HG02973 (cell line): Measurements from ENCODE around the gene BDKRB2.

Source experiments
- ATAC-seq: cut with Tn5 transposase; IDR thresholded peaks from one replicate; pipeline ENCODE4 v1.9.1; 2021; ENCODE audit warnings: moderate library complexity; ENCODE audit not compliant: unreplicated experiment

The BDKRB2 gene

DNA sequence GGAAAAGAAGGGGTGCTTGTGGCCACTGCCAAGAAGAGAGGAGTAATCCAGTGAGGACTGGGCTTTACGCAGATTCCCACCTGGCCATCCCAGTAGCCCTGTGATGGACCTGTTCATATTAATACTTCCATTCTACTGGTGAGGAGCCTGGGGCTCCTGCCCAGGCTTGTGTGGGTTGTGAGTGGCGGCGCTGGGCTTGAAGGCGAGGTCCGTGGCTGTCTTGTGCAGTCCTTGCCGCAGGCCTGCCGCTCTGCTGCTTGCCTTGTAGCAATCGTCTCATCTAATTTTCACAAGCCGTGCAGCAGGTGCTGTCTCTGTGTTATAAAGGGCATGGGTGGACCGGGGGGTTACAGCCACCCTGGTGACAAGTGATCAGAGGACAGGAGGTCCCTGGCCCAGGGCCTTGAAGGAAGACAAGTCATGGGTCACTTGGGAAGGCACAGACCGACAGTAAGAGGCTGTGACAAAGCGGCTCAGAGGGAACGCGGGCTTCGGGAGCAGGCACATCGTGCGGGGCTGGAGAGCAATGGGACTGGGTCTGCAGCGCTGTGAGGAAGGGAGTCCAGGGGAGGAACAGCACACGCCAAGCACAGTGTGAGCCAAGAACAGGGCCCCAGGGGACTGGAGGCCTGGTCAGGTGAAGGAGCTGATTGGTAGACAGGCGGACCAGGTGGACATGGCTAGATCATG, 7.3 kb upstream of the BDKRB2 start:
- ATAC-seq, result no peak

DNA sequence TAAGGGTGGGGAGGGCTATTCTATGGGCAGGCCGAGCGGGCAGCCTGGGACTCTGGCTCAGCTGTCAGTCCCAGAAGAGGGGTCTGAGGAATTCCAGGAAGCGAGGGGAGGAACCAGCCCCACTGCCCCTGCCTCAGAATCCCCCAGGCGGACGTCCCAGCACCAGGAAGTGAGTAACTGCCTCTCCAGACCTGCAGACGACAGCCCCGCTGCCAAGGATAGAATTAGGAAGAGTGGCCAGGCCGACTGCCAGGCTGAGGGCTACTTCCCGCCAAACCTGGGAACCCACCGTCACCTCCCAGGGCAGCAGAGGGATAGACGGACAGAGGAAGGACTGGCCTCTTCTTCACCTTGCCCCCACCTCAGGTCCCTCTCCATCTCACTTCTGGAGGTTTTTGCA, 6.7 kb upstream of the BDKRB2 start:
- no peak for ATAC-seq

DNA sequence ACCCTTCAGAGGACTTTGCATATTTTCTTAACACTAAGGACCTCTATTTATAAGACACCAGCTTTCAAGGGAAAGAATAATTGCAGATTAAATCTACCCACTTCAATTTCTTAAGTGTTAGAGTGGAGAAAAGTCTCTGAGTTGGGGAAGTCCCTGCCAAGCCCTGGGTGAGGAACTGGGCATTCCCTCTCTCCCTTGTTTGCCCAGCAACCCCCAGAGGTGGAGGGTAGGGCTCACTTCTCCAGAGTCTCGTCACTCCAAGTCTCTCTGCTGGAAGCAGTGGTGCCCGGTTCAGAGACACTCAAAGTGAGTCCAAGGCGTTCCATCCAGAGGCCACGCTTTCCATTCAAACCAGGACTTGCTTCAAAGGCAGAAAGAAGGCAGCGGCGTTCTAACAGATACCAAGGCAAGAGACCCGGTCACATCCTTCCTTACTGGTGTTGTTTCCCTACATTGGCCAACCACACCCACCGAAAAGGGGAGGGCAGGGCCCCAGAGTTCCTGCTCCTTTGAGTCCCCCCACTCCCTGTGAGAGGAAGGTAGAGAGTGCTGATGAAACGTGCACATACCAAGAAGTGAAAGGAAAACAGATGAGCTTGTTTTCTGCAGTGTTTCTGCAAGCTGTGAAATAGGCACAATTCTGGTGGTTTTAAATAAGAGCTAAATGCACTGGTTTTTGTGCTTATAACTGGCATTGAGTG, 6.1 kb upstream of the BDKRB2 start:
- ATAC-seq, result no peak

DNA sequence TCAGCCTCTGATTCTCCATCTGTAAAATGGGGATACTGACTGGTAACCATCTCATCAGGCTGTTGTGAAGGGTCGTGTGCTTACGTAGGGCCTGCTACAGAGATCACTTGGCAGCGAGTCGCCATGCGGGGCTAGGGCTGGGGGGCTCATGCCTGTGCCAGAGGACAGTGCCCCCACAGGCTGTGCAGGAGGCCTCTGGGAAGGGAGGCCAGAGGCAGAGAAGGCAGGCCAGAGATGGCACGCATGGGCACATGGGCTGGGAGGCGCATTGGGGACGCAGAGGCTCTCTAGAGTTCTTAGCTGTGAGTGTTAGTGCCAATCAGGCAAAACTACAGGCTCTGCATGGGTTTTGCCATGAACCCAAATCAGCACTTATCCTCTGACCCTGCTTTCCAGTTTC, 3.5 kb upstream of the BDKRB2 start:
- no peak for ATAC-seq

DNA sequence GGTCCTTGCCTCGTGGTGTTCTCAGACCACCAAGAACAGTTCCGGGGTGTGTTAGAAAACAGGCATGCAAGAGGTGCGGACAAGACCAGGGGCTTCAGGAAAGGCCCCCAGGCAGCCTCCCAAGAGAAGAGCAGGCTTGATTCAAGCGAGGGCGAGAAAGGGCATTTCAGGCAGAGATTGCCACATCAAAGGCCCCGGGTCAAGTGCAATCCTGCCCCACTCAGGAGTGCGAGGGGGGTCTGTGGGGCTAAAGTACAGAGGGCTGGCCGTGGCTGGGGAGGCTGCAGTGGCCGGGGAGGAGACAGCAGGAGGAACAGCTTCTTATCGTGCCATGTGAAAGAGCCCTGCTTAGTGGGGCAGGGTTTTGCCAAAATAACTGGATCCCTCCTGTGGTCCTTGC, 2.7 kb upstream of the BDKRB2 start:
- no peak for ATAC-seq

DNA sequence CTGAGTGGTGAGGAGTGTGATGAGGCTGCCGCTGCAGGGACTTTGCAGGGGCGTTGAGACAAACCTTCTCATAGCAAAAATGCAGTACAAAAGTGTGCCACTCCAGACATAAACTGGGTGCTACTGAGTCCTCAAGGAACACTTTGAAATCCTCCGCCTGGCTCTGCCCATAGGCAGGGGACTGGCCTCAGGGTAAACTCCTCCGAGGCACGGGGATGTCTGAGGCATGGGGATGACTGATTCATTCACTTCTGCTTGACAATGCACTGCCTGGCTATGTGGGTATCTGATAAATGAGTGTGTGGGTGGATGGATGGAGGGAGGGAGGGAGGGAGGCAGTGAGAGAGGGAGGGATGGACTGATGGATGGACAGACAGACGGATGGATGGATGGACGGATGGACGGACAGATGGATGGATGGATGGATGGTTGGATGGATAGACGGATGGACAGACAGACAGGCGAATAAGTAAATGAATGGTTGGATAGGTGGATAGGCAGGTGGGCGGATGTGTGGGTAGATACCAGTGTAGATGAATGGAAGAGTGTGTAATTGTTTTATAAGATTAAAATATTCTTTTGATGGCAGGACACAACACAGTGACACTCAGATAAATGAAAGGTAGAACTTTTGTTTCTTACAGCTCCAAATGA, 2.1 kb upstream of the BDKRB2 start:
- ATAC-seq, result no peak

DNA sequence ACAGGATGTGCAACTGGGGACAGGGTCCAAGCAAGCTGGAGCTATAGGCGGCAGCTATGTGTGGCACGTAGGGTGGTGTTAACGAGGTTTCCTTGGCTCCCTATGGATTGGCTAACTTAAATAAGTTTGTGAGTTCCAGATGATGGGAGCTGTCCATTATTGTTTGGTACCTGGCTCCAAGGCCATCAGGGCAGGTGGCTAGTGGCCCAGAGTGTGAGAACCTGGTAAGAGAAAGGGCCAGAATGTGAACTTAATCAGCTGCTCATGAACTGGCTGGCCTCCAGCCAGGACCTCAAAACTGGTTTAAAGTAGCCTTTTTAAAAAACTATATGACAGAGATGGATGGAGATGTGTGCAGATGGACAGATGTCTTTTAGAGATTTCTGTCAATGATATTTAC, 1.5 kb upstream of the BDKRB2 start:
- no peak for ATAC-seq

DNA sequence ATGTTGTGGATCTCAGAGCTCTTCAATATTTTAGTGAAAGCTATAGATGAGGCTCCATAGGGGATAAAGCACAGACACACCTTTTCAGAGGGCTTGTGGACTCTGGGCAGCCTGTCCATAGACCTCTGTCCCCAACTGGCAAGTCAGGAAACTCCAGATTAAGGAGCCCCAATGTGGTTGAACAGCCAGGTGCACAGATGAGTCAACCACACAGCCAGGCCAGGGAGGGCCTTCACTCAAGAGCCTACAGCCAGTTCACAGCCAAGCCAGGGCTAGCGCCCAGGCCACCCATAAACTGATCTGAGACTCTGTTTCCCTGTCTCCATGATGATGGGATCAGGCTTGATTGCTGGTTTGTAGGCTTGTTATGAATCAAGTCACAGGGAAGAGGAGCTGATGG, 1.0 kb upstream of the BDKRB2 start:
- no peak for ATAC-seq

DNA sequence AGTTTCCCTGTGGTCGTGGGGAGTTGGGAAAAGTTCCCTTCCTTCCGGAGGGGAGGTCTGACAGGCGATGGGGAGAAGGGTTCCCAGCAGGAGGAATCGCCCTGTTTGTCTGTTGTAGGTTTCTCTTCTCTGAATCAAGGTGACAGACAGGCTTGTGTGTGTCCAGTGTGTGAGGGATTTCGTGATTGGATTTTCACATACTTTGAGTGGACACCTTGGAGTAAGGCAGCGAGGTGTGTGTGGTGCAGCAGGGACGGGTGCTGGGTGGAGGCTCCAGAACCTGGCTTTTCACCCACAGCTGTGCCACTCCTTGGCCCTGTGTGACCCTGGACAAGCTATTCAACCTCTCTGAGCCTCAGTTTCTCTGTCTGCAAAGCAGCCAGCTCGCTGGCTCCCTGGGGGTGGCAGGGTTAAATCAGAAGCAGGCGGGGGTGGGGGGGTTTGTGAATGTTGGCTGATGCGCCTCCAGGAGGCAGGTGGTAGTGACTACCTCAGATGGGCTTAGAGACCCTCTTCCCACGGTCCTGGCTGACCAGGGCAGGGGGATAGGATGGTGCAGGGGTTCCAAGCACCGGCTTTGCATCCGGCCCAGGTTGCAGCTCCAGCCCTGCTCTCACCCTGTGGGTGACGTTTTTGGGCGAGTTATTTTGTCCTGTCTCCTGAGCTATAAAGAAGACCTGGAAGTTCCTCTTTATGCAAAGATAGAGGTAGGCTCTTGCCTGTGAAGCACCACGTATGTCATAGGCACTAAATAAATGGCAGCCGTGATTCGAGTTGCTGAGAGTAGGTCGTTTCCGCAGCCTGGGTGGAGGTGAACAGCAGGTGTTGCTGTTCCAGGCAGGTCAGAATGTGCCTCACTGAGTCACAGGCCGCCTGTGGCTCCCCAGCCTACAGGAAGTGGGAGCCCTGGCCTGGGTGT, 679 bp downstream of the BDKRB2 start:
- no peak for ATAC-seq

DNA sequence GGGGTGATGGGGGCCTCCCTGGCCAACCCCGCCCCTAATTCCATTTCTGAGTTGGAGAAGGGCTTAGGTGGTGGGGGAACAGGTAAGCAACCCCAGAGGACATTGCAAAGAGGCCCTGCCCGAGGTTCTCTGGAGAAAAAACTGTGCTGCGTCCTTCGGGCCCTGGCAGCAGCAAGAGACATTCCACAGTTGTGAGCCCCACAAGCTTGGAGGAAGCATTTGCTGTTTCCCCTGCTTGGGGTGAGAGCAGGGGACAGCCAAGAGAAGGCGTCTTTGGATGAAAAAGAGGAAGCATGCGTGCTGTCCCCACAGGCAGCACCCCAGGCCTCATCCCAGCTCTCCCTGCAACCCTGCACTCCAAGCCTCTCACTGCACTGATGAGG, 1.3 kb downstream of the BDKRB2 start:
- no peak for ATAC-seq

DNA sequence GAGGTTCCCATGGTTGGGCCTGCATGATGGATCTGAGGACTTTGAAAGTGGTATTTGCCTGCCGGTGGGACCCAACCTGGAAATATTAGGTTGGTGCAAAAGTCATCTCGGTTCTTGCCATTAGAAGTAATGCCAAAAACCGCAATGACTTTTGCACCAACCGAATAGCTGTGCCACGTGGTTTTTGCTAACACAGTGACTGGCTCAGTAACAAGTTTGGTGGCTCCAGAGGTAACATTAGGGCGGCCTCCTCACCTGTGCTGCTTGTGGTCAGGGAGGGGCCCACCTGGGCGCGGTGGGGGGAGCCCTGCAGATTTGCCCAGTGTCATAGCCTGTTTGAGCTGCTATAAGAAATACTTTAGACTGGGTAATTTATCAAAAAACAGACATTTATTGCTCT, 1.8 kb downstream of the BDKRB2 start:
- no peak for ATAC-seq

DNA sequence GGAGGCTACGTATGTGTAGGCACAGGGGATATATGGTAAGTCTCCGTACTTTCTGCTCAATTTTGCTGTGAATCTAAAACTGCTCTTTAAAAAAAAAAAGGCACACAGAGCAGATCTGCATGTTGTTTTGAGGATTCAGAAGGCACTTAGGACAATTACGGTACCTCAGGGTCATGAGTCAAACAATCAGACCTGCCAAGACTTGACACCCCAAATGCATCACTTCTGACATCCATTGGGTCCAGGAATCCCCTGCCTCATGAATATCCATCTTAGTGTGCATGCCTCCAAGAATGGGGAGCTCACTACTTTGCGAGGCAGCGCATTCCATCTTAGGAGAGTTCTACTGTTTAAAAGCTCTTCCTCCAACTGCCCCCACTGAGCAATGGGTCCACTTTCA, 3.0 kb downstream of the BDKRB2 start:
- no peak for ATAC-seq

DNA sequence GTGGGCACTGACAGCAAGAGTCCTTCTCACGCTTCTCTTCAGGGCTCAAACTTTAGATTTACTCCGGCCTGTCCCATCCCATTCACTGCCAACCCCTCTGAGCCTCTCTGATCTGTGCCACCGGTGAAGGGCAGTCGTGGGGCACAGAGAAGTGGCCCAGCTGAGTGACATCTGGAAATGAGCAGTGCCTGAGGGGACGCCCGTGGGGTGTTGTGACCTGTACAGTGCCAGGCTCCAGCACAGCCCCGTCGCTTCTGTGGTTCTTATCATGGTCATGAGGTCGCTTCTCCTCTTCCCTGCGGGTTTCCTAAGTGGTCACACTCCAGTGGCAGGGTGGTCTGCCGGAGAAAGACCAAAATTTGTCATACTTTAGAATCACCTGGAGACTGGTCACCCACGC, 4.1 kb downstream of the BDKRB2 start:
- no peak for ATAC-seq

DNA sequence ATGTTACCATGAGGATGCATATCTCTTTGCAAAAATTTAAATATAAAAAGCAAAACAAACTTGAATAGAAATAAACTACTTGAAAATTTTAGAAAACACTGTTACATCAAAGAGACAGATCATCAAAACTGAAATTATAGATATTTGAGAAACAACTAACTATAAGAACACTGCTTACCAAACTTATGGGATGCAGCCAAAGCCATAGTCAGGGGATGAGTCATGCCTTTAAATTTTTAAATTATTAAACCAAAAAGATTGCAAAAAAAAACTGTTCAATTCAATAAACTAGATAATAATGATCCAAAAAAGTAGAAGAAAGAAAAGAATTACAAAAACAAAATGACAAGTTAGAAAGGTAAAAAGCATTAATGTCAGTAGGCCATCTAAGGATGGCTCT, 7.5 kb downstream of the BDKRB2 start:
- ATAC-seq, result no peak

DNA sequence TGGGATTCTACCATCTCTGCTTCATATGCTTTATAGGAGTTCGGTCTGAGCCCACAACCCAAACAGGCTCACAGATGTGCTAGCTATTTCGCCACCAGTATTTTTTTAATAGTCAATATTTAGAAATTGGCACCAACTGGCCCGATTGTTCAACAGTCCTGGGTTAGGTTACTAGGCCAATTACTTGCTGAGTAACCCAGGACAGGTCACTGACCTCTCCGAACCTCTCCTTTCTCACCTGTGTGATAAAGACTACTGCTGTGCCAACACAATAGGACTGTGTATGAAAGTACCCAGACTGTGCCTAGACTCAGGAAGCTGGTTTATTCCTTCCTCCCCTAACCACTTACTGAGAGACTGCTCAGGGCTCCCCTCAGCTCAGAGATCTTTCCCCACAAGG, 8.3 kb downstream of the BDKRB2 start:
- ATAC-seq, result no peak

DNA sequence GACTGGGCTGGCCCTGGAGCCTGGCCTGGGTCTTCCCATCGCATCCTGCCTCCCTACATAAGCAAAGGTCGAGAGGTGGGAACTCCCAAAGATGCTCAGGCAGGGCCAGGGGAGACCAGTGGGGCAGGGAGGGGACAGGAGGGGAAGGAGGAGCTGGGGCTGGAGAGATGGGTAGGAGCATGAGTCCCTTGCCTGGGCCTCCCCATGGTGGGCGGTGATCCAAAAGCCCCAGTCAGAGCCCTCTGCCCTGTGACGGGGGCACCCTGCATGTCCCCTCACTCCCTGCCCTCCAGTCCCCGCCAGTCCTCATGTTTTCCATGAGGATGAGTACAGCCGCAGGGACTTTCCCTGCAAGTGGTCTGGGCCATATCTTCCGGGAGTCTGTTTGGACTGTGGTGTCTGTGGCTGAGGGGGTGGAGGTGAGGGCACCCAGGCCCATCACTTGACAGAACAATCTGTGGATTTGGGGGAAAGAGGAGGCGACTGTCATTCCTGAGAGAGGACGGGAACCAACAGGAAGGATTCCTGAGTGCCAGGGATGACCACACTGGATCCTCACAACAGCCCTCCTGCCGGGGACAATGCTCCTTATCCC, 9.3 kb downstream of the BDKRB2 start:
- ATAC-seq, result no peak

DNA sequence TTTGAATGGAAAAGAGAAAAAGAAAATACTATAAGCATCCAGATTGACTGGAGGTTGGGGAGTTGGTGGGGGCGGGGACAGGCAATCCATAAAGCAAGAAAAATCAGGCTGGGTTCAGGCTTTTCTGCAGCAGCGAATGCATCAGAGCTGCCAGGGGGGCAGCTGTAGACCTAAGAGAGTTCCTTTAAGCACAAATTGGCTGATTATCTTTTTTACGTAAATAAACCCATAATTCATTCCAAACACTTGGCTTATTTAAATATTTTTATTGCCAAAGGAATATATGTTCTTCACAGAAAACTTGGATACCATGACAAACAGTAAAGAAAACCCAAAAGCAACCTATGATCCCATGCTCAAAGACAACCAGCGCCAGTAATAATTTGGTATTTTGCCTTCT, 10.2 kb downstream of the BDKRB2 start:
- ATAC-seq, result no peak

DNA sequence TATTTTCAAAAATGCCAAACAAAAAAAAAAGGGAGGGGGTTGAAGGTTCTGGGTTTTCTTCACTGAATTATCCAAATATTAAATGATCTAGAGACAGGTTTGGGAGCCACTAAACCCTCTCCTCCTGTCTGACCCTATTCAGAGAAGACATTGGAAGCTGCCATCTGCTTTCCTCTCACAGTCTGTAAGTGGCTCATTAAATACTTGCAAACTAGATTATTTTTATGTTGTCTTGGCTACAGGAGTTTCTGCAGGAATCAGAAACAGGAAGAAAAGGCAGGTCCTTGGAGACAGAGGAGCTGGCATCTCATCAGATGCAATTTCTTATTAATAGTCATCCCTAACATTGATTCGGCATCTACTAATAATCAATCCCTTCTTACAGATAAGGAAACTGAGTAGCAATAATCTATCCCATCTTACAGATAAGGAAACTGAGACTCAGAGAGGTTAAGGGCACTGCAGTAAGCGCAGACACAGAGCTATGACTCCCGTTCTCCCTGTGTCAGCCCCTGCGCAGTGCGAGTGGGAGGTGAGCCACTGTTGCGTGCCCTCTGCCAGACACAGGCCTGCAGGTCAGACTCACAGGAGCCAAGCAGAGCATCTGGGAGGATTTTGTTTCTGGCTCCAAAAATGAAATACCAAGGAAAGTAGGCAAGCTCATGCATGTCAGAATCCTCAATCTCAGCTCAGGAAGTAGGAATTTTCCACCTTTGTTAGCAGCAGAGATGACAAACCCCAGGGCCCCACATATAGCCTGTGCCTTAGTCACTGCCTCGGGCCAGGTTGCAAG, 11.0 kb downstream of the BDKRB2 start:
- ATAC-seq, result no peak

DNA sequence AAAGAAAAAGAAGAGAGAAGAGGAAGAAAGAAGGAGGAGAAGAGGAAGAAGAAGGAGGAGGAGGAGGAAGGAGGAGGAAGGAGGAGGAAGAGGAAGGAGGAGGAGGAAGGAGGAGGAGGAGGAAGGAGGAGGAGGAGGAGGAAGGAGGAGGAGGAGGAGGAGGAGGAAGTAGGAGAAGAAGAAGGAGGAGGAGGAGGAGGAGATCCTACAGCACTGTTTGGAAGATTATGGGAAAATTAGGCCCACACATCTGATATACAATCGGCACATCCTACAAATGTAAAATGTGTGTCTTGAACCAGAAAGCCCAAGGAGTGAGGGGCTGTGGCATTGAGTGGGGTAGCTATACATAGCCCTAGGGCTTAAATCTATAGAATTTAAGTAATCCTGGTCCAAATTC, 12.0 kb downstream of the BDKRB2 start:
- no peak for ATAC-seq

DNA sequence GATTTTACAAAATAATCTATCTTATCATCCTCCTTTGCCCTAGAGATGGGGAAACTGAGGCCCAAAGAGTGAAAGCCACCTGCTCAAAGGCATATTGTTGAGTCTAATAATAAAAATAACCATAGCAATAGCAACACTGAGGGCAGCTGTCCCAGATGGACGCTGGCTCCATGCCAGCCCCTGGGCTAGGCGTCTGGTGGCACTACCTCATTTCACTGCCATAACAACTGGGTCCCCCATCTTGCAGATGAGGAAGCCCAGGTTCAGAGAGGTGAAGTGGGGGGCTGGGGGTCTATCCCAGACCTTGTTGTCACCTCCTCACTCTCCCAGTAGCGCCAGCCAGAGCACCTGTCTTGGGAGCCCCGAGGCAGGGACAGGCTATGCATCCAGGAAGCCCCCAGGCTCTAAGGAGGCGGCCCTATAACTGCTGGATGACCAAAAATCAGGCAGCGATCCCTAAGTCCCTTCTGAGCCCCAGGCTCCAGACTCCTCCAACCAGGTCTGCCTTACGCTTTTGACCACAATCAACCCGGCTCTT, 12.8 kb downstream of the BDKRB2 start:
- no peak for ATAC-seq
